Natural killer cell (primary cell): Measurements from ENCODE around the gene FAM20B. TPM values are rescaled to one million over a fixed set of nuclear protein-coding genes. Genes with fewer than 3 reads are reported as not detected.
A peak's percentile ranks its signal among the peaks of the same experiment; 100 is the strongest.

Experiments
- ATAC-seq, 3 donors: fragments of 150-1000 bp in 2 of 3; fragments of 200-7000 bp in 1 of 3; cut with Tn5 transposase; 1 replicate in 1 of 3; 2 replicates in 2 of 3; pipeline ENCODE4 v1.10.0; 2021; ENCODE audit warnings: mild to moderate bottlenecking in 2 of 3, moderate library complexity in 2 of 3
- DNase-seq, 2 donors: peaks; one replicate each; pipeline versions ENCODE4 v3.0.0 to v3.0.0-alpha.2; 2013 to 2021; ENCODE audit warnings: mixed read lengths in 1 of 2
- H3K27ac ChIP-seq: one replicate; pipeline ENCODE4 v1.5.1; 2013; ENCODE audit warnings: mild to moderate bottlenecking, low read length
- H3K27me3 ChIP-seq: one replicate; pipeline ENCODE4 v1.6.1; 2013; ENCODE audit warnings: low read length; ENCODE audit not compliant: control insufficient read depth, insufficient read depth
- H3K36me3 ChIP-seq: one replicate; pipeline ENCODE4 v1.6.1; 2013; ENCODE audit warnings: low read length; ENCODE audit not compliant: control insufficient read depth, insufficient read depth
- H3K4me1 ChIP-seq: one replicate; pipeline ENCODE4 v1.6.1; 2013; ENCODE audit warnings: low read length; ENCODE audit not compliant: control insufficient read depth, insufficient read depth
- H3K4me3 ChIP-seq: one replicate; pipeline ENCODE4 v1.5.1; 2013; ENCODE audit warnings: low read length
- H3K9me3 ChIP-seq: one replicate; pipeline ENCODE4 v1.6.1; 2013; ENCODE audit warnings: low read length; ENCODE audit not compliant: control insufficient read depth, insufficient read depth
- H3K27ac Mint-ChIP-seq, 2 donors: one replicate each; pipeline ENCODE4 v1.8.0; 2022; ENCODE audit warnings: mild to moderate bottlenecking in 2 of 2, mixed read lengths in 2 of 2, moderate library complexity in 1 of 2
- H3K27me3 Mint-ChIP-seq, 2 donors: one replicate each; pipeline ENCODE4 v1.8.0; 2022; ENCODE audit warnings: low read depth in 2 of 2, mixed read lengths in 2 of 2
- H3K36me3 Mint-ChIP-seq: one replicate; pipeline ENCODE4 v1.8.0; 2022; ENCODE audit warnings: mixed read lengths
- H3K4me1 Mint-ChIP-seq, 2 donors: one replicate each; pipeline ENCODE4 v1.8.0; 2022; ENCODE audit warnings: mixed read lengths in 2 of 2
- H3K4me3 Mint-ChIP-seq: one replicate; pipeline ENCODE4 v1.8.0; 2022; ENCODE audit warnings: mild to moderate bottlenecking, moderate library complexity, mixed read lengths
- H3K9me3 Mint-ChIP-seq, 2 donors: one replicate each; pipeline ENCODE4 v1.8.0; 2022; ENCODE audit warnings: mixed read lengths in 2 of 2
- CTCF ChIP-seq: fragments of 200-600 bp; IDR thresholded peaks from one replicate; pipeline ENCODE4 v1.8.0; 2022; ENCODE audit warnings: antibody characterized with exemption
- WGBS: methylation state at CpG from one replicate; pipeline ENCODE4 v1.1.7; 2013; ENCODE audit warnings: missing lambda C conversion rate; ENCODE audit not compliant: insufficient coverage; 5-methylcytosine and 5-hydroxymethylcytosine counted together
- intact Hi-C: fragments of 100-400 bp; cut with micrococcal nuclease; formaldehyde crosslinking; loops from one replicate; pipeline ENCODE4 v1.14.2; 2022
- total RNA-seq, 4 donors: library from RNA; stranded (reverse); fragments of 120-200 nt in 1 of 4; gene quantifications; one replicate each; pipeline versions ENCODE4 v1.2.3 to v1.2.4, GENCODE V29; 2013 to 2022

FAM20B gene
- total RNA-seq, 3 donors from 2014 or later (not counting 1 experiment from before 2014, with no cell fraction given), result 27.6 to 35.2 (median 29.0) TPM

GRCh38 chr1:179081687-179082332 lies 56.1 kb downstream of the FAM20B start, which contains the start of gene TOR3A:
TSS of gene TOR3A (plus strand) at chr1:179082070. CDS start at chr1:179082129, 59 bp downstream.
- WGBS, result under 1% methylated on average over 51 of the region's 51 CpGs

GRCh38 chr1:179082333-179082998 lies 56.8 kb downstream of the FAM20B start:
- H3K4me3 ChIP-seq, result peak overlapping the region; percentile 84
- peak; percentile 37 to 51 (median 38) for ATAC-seq
- peak overlapping the region; percentile 93 for H3K4me3 Mint-ChIP-seq

More at GRCh38 chr1:179081687-179082332, 56.1 kb downstream of the FAM20B start, which contains the start of gene TOR3A:
- ATAC-seq, result peak; percentile 65 to 84 (median 84)
- Histone ChIP-seq H3K27ac (peak within 1 kb of the TSS; percentile 86), H3K36me3 (peaks cover 9% of the 10 kb centered on the region), H3K27me3 (no peaks in the 10 kb centered on the region), H3K9me3 (no peaks in the 10 kb centered on the region), H3K4me1 (peaks cover 20% of the 10 kb centered on the region), H3K4me3 (peak within 1 kb of the TSS; percentile 84)
- Mint-ChIP-seq H3K4me3 (peak within 1 kb of the TSS; percentile 93), H3K27ac (peak within 1 kb of the TSS; percentile 91 to 92), H3K27me3 (no peaks in the 10 kb centered on the region), H3K4me1 (peaks cover 12 to 24% of the 10 kb centered on the region in 2 donors), H3K36me3 (no peaks in the 10 kb centered on the region), H3K9me3 (no peaks in the 10 kb centered on the region)
- intact Hi-C loops, result loop anchor here (1.0 kb wide), 2 partner anchors 57 to 212 kb away; partner anchors contain the start of gene FAM20B
- no peak for TF ChIP-seq CTCF
- peak; percentile 66 to 82 for DNase-seq

GRCh38 chr1:179082999-179083335 lies 57.3 kb downstream of the FAM20B start:
- peak overlapping the region; percentile 32 for H3K27ac ChIP-seq
- peak in 2 of 3 donors; percentile 4 to 10 for ATAC-seq
- intact Hi-C loops, result loop anchor here (1.0 kb wide), 1 partner anchor 58 kb away; the partner anchor contains the start of gene FAM20B
- H3K9me3 ChIP-seq, result no peaks in the 10 kb centered on the region
- H3K27me3 ChIP-seq, result no peaks in the 10 kb centered on the region
- DNase-seq, result peak in 1 of 2 donors; percentile 61
- H3K4me3 Mint-ChIP-seq, result peak overlapping the region; percentile 93
- H3K27me3 Mint-ChIP-seq, result no peaks in the 10 kb centered on the region
- no peaks in the 10 kb centered on the region for H3K36me3 Mint-ChIP-seq
- no peaks in the 10 kb centered on the region for H3K9me3 Mint-ChIP-seq
- H3K27ac Mint-ChIP-seq, result peak overlapping the region; percentile 78 to 92
- H3K4me1 Mint-ChIP-seq, result peaks cover 12 to 24% of the 10 kb centered on the region in 2 donors
- peaks cover 11% of the 10 kb centered on the region for H3K36me3 ChIP-seq
- WGBS, result 7% methylated on average over 3 of the region's 3 CpGs
- no peak for TF ChIP-seq CTCF
- peaks cover 20% of the 10 kb centered on the region for H3K4me1 ChIP-seq
- peak overlapping the region; percentile 84 for H3K4me3 ChIP-seq

More at GRCh38 chr1:179082333-179082998, 56.8 kb downstream of the FAM20B start:
- H3K27ac Mint-ChIP-seq, result peak overlapping the region; percentile 78 to 92
- H3K4me1 Mint-ChIP-seq, result peaks cover 12 to 24% of the 10 kb centered on the region in 2 donors
- no peaks in the 10 kb centered on the region for H3K9me3 Mint-ChIP-seq
- Histone ChIP-seq H3K36me3 (peaks cover 9% of the 10 kb centered on the region), H3K9me3 (no peaks in the 10 kb centered on the region), H3K27me3 (no peaks in the 10 kb centered on the region), H3K27ac (peak overlapping the region; percentile 86), H3K4me1 (peaks cover 20% of the 10 kb centered on the region)
- intact Hi-C loops, result loop anchor here (1.0 kb wide), 1 partner anchor 57 kb away; the partner anchor contains the start of gene FAM20B
- peak; percentile 25 to 54 for DNase-seq
- H3K36me3 Mint-ChIP-seq, result no peaks in the 10 kb centered on the region
- under 1% methylated on average over 52 of the region's 52 CpGs for WGBS
- H3K27me3 Mint-ChIP-seq, result no peaks in the 10 kb centered on the region
- TF ChIP-seq CTCF, result no peak
